Measurements from ENCODE around the gene UBE2QL1. TPM values are rescaled to one million over a fixed set of nuclear protein-coding genes. Genes with fewer than 3 reads are reported as not detected.

UBE2QL1 gene
- total RNA-seq, 1 experiment from 2014 or later = 0.50 TPM

DNA sequence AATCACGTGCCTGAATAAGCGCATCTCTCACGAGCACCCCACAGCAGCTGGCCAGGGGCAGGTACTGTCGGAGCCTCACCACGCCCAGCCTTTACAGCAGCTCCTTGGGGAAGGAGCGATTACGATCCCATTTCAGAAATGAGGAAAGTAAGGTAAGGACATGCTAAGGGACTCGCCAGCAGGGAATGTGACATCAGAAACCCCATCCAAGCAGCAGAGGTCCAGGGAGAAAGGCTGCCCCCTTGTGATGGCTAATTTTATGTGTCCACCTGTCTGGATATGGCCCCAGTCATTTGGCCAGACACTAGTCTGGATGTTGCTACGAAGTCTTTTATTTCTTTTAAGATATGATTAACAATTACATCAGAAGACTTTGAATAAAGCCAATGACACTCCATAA is 77.3 kb downstream of the UBE2QL1 start:
- Mint-ChIP-seq H3K9me3 (no peaks in the 10 kb centered on the region), H3K27ac (no peak overlapping the region), H3K36me3 (no peaks in the 10 kb centered on the region), H3K4me1 (no peaks in the 10 kb centered on the region), H3K27me3 (ENCODE audit: low read depth) (no peaks in the 10 kb centered on the region; the same call in 1 of the 2 replicates), H3K4me3 (no peak overlapping the region)
- DNase-seq (ENCODE audit: low spot score) (peak; percentile 47), ATAC-seq (peak; percentile 91)
- ChIA-PET CTCF (interaction anchor here (0.6 to 1.5 kb wide), 2 partner anchors 77 to 91 kb away, joined by 3 to 7 read pairs; partner anchors contain the start of gene UBE2QL1), POLR2A (no interaction called here)
- no peak for TF ChIP-seq RELA (CRISPR knock-in tag; IDR thresholded peaks at IDR 0.05; ENCODE audit: borderline replicate concordance)
- TF ChIP-seq, protein P1, sequence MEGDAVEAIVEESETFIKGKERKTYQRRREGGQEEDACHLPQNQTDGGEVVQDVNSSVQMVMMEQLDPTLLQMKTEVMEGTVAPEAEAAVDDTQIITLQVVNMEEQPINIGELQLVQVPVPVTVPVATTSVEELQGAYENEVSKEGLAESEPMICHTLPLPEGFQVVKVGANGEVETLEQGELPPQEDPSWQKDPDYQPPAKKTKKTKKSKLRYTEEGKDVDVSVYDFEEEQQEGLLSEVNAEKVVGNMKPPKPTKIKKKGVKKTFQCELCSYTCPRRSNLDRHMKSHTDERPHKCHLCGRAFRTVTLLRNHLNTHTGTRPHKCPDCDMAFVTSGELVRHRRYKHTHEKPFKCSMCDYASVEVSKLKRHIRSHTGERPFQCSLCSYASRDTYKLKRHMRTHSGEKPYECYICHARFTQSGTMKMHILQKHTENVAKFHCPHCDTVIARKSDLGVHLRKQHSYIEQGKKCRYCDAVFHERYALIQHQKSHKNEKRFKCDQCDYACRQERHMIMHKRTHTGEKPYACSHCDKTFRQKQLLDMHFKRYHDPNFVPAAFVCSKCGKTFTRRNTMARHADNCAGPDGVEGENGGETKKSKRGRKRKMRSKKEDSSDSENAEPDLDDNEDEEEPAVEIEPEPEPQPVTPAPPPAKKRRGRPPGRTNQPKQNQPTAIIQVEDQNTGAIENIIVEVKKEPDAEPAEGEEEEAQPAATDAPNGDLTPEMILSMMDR (IDR thresholded peaks at IDR 0.05) = 0 out of 2 replicates have a peak, but pooled peaks have one; percentile 16
- TF ChIP-seq TCF7 (CRISPR knock-in tag; IDR thresholded peaks at IDR 0.05; ENCODE audit: low read depth) = no peak

GRCh38 chr5:6527749-6528455 is 79.2 kb downstream of the UBE2QL1 start:
- H3K27ac Mint-ChIP-seq = no peak overlapping the region
- no peaks in the 10 kb centered on the region for H3K36me3 Mint-ChIP-seq
- no peak for TF ChIP-seq SP1 (CRISPR knock-in tag; conservative IDR thresholded peaks at IDR 0.05)
- TF ChIP-seq CREM (CRISPR knock-in tag; IDR thresholded peaks at IDR 0.05) = no peak
- no peak for TF ChIP-seq ELF4 (CRISPR knock-in tag; IDR thresholded peaks at IDR 0.05; ENCODE audit: low read depth)
- ATAC-seq (no peak), DNase-seq (ENCODE audit: low spot score) (no peak)
- H3K27me3 Mint-ChIP-seq (ENCODE audit: low read depth) = peaks cover 4% of the 10 kb centered on the region; the same call in 1 of the 2 replicates
- H3K4me3 Mint-ChIP-seq = no peak overlapping the region
- H3K9me3 Mint-ChIP-seq = no peaks in the 10 kb centered on the region
- H3K4me1 Mint-ChIP-seq = no peaks in the 10 kb centered on the region
- POLR2A ChIA-PET = no interaction called here
- CTCF ChIA-PET = no interaction called here

- no peak for ATAC-seq
- ChIA-PET POLR2A (no interaction called here), CTCF (no interaction called here)
- Mint-ChIP-seq H3K27ac (no peak overlapping the region), H3K9me3 (peaks cover 6% of the 10 kb centered on the region), H3K4me3 (no peak overlapping the region), H3K4me1 (no peaks in the 10 kb centered on the region), H3K36me3 (no peaks in the 10 kb centered on the region), H3K27me3 (ENCODE audit: low read depth) (peaks cover 11% of the 10 kb centered on the region)
- TF ChIP-seq, protein P2, sequence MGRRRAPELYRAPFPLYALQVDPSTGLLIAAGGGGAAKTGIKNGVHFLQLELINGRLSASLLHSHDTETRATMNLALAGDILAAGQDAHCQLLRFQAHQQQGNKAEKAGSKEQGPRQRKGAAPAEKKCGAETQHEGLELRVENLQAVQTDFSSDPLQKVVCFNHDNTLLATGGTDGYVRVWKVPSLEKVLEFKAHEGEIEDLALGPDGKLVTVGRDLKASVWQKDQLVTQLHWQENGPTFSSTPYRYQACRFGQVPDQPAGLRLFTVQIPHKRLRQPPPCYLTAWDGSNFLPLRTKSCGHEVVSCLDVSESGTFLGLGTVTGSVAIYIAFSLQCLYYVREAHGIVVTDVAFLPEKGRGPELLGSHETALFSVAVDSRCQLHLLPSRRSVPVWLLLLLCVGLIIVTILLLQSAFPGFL (CRISPR knock-in tag; IDR thresholded peaks at IDR 0.05; ENCODE audit: borderline replicate concordance) = no peak
- TF ChIP-seq, protein P3, sequence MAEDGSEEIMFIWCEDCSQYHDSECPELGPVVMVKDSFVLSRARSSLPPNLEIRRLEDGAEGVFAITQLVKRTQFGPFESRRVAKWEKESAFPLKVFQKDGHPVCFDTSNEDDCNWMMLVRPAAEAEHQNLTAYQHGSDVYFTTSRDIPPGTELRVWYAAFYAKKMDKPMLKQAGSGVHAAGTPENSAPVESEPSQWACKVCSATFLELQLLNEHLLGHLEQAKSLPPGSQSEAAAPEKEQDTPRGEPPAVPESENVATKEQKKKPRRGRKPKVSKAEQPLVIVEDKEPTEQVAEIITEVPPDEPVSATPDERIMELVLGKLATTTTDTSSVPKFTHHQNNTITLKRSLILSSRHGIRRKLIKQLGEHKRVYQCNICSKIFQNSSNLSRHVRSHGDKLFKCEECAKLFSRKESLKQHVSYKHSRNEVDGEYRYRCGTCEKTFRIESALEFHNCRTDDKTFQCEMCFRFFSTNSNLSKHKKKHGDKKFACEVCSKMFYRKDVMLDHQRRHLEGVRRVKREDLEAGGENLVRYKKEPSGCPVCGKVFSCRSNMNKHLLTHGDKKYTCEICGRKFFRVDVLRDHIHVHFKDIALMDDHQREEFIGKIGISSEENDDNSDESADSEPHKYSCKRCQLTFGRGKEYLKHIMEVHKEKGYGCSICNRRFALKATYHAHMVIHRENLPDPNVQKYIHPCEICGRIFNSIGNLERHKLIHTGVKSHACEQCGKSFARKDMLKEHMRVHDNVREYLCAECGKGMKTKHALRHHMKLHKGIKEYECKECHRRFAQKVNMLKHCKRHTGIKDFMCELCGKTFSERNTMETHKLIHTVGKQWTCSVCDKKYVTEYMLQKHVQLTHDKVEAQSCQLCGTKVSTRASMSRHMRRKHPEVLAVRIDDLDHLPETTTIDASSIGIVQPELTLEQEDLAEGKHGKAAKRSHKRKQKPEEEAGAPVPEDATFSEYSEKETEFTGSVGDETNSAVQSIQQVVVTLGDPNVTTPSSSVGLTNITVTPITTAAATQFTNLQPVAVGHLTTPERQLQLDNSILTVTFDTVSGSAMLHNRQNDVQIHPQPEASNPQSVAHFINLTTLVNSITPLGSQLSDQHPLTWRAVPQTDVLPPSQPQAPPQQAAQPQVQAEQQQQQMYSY (CRISPR knock-in tag; IDR thresholded peaks at IDR 0.05) = no peak
- TF ChIP-seq FOXK1 (CRISPR knock-in tag; IDR thresholded peaks at IDR 0.05) (no peak), HMGXB4 (CRISPR knock-in tag; IDR thresholded peaks at IDR 0.05) (no peak), CREB1 (CRISPR knock-in tag; IDR thresholded peaks at IDR 0.05) (no peak), GABPB1 (CRISPR knock-in tag; IDR thresholded peaks at IDR 0.05) (no peak)
- DNase-seq (ENCODE audit: low spot score) = no peak
Measured at GRCh38 chr5:6535594-6535993, 86.9 kb downstream of the UBE2QL1 start.

Data from WTC11 (cell line).